ENCODE data around the gene MFN2.

MFN2 gene

GRCh38 chr1:12059226-12059625 is 79.0 kb downstream of the MFN2 start:
- no peak for DNase-seq (ENCODE audit: low read depth)
- H3K4me3 ChIP-seq (ENCODE audit: low read depth, low read length) = no peak overlapping the region

GRCh38 chr1:12059722-12060464 is 79.6 kb downstream of the MFN2 start:
- DNase-seq (ENCODE audit: low read depth) = no peak
- no peak overlapping the region for H3K4me3 ChIP-seq (ENCODE audit: low read depth, low read length)

GRCh38 chr1:12060500-12060899 is 80.3 kb downstream of the MFN2 start:
- no peak for DNase-seq (ENCODE audit: low read depth)
- no peak overlapping the region for H3K4me3 ChIP-seq (ENCODE audit: low read depth, low read length)

Data from skeletal muscle cell (primary cell).